ENCODE measurements around the gene CLTCL1.

DNA sequence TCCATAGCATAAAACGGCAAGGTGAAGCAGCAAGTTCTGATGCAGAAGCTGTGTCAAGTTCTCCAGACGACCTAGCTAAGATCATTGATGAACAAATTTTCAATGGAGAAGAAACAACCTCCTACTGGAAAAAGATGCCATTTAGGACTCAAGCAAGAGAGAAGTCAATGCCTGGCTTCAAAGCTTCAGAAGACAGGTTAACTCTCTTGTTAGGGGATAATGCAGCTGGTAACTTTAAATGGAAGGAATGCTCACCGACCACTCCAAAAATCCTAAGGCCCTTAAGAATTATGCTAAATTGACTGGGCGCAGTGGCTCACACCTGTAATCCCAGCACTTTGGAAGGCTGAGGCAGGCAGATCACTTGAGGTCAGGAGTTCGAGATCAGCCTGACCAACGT, 31.3 kb downstream of the CLTCL1 start:
- TF ChIP-seq, protein P1, sequence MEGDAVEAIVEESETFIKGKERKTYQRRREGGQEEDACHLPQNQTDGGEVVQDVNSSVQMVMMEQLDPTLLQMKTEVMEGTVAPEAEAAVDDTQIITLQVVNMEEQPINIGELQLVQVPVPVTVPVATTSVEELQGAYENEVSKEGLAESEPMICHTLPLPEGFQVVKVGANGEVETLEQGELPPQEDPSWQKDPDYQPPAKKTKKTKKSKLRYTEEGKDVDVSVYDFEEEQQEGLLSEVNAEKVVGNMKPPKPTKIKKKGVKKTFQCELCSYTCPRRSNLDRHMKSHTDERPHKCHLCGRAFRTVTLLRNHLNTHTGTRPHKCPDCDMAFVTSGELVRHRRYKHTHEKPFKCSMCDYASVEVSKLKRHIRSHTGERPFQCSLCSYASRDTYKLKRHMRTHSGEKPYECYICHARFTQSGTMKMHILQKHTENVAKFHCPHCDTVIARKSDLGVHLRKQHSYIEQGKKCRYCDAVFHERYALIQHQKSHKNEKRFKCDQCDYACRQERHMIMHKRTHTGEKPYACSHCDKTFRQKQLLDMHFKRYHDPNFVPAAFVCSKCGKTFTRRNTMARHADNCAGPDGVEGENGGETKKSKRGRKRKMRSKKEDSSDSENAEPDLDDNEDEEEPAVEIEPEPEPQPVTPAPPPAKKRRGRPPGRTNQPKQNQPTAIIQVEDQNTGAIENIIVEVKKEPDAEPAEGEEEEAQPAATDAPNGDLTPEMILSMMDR (IDR thresholded peaks at IDR 0.05), result no peak
- TF ChIP-seq POLR2A (IDR thresholded peaks at IDR 0.05), result no peak

Data from right lobe of liver (tissue), 4 donors.